DND-41 (cell line): ENCODE results near the gene RAF1.

Experiments
- ATAC-seq: fragments of 200-7000 bp; cut with Tn5 transposase; 3 replicates; pipeline ENCODE4 v1.9.1; 2021; ENCODE audit warnings: low read depth; ENCODE audit not compliant: insufficient read depth
- DNase-seq: peaks from one replicate; pipeline ENCODE4 v3.0.0-alpha.2; 2020
- H2AFZ ChIP-seq: 2 replicates; pipeline ENCODE4 v1.6.0; 2012; ENCODE audit warnings: low read depth, low read length
- H3K27ac ChIP-seq: 2 replicates; pipeline ENCODE4 v1.5.1; 2012; ENCODE audit warnings: low read length, inconsistent platforms
- H3K27me3 ChIP-seq: fragments of 200-600 bp; sonication (generic); 2 replicates; pipeline ENCODE4 v1.6.0; 2012; ENCODE audit warnings: low read length, mild to moderate bottlenecking, inconsistent platforms; ENCODE audit not compliant: insufficient read depth, poor library complexity
- H3K36me3 ChIP-seq: 2 replicates; pipeline ENCODE4 v1.5.1; 2012; ENCODE audit warnings: low read length, inconsistent platforms; ENCODE audit not compliant: insufficient read depth
- H3K4me1 ChIP-seq: 2 replicates; pipeline ENCODE4 v1.5.1; 2012; ENCODE audit warnings: mild to moderate bottlenecking, low read length; ENCODE audit not compliant: insufficient read depth
- H3K4me2 ChIP-seq: 2 replicates; pipeline ENCODE4 v1.6.0; 2012; ENCODE audit warnings: mild to moderate bottlenecking, moderate library complexity, low read length, inconsistent platforms; ENCODE audit not compliant: insufficient read depth
- H3K4me3 ChIP-seq, 2 experiments: fragments of 200-600 bp in 1 of 2; shearing (Covaris generic) in 1 of 2; 2 replicates each; pipeline ENCODE4 v1.5.1; 2012 to 2016; ENCODE audit warnings: inconsistent platforms in 2 of 2, low read length in 2 of 2, mild to moderate bottlenecking in 2 of 2, low read depth in 1 of 2, moderate library complexity in 1 of 2
- H3K79me2 ChIP-seq: 2 replicates; pipeline ENCODE4 v1.6.0; 2012; ENCODE audit warnings: low read length, inconsistent platforms; ENCODE audit not compliant: insufficient read depth
- H3K9ac ChIP-seq: 2 replicates; pipeline ENCODE4 v1.6.0; 2012; ENCODE audit warnings: low read depth, mild to moderate bottlenecking, inconsistent platforms, low read length, moderate library complexity
- H3K9me3 ChIP-seq: 2 replicates; pipeline ENCODE4 v1.5.1; 2012; ENCODE audit warnings: low read length, moderate library complexity, mild to moderate bottlenecking, inconsistent platforms; ENCODE audit not compliant: insufficient read depth, severe bottlenecking
- H4K20me1 ChIP-seq: 2 replicates; pipeline ENCODE4 v1.6.0; 2012; ENCODE audit warnings: low read length; ENCODE audit not compliant: insufficient read depth
- CTCF ChIP-seq: IDR thresholded peaks from 2 replicates; pipeline ENCODE4 v1.5.1; 2012; ENCODE audit warnings: borderline replicate concordance, low read length, moderate library complexity, mild to moderate bottlenecking; ENCODE audit not compliant: poor library complexity, severe bottlenecking; ENCODE audit errors: extremely low read depth
- EZH2 ChIP-seq: IDR thresholded peaks from 3 replicates; pipeline ENCODE4 v1.6.1; 2012; ENCODE audit warnings: borderline replicate concordance, low read depth, mild to moderate bottlenecking, moderate library complexity, low read length, inconsistent platforms; ENCODE audit not compliant: severe bottlenecking

RAF1 gene

GRCh38 chr3:12612514-12613226, 51.2 kb downstream of the RAF1 start:
- H3K4me2 ChIP-seq: no peak overlapping the region
- ATAC-seq (no peak), DNase-seq (no peak)
- no peaks in the 10 kb centered on the region for H3K9me3 ChIP-seq
- no peak overlapping the region for H2AFZ ChIP-seq
- peaks cover 86% of the 10 kb centered on the region for H3K36me3 ChIP-seq
- H3K79me2 ChIP-seq: peaks cover 61% of the 10 kb centered on the region
- H3K9ac ChIP-seq: no peak overlapping the region
- no peaks in the 10 kb centered on the region for H3K27me3 ChIP-seq
- no peak for TF ChIP-seq CTCF
- TF ChIP-seq EZH2: no peak
- H3K4me3 ChIP-seq: no peak overlapping the region
- peaks cover 26% of the 10 kb centered on the region for H4K20me1 ChIP-seq
- no peaks in the 10 kb centered on the region for H3K4me1 ChIP-seq
- H3K27ac ChIP-seq: no peak overlapping the region

GRCh38 chr3:12611117-12611516, 52.8 kb downstream of the RAF1 start:
- no peak overlapping the region for H3K9ac ChIP-seq
- no peaks in the 10 kb centered on the region for H3K4me1 ChIP-seq
- ATAC-seq (no peak), DNase-seq (no peak)
- H4K20me1 ChIP-seq: peaks cover 26% of the 10 kb centered on the region
- no peak overlapping the region for H3K4me3 ChIP-seq
- H3K4me2 ChIP-seq: no peak overlapping the region
- H3K9me3 ChIP-seq: no peaks in the 10 kb centered on the region
- no peaks in the 10 kb centered on the region for H3K27me3 ChIP-seq
- TF ChIP-seq CTCF: no peak
- no peak for TF ChIP-seq EZH2
- peaks cover 56% of the 10 kb centered on the region for H3K79me2 ChIP-seq
- H3K27ac ChIP-seq: no peak overlapping the region
- H3K36me3 ChIP-seq: peaks cover 88% of the 10 kb centered on the region
- H2AFZ ChIP-seq: no peak overlapping the region

DNA sequence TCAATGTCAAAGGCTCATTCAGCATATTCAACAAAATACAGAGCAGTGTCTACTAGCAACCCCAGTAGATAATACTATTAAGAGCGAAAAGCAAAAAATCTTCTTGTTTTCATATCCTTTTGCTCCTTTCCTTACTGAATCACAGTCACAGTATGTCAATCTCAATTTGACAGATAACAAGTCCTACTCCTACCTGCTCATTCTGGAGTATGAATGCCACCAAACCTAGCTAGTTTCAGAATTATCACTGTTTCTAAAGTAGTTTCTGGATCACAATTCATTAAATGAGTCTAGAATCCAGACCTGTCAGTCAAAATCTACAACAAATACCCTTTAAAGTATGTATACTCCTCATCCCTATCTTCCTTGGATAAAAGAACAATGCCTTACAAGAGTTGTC, 55.5 kb downstream of the RAF1 start:
- ATAC-seq: no peak
- Histone ChIP-seq H3K79me2 (peaks cover 31% of the 10 kb centered on the region), H3K9ac (no peak overlapping the region), H3K4me1 (no peaks in the 10 kb centered on the region), H3K27me3 (no peaks in the 10 kb centered on the region), H3K4me3 (no peak overlapping the region), H2AFZ (no peak overlapping the region), H3K4me2 (no peak overlapping the region), H3K36me3 (peaks cover 88% of the 10 kb centered on the region), H4K20me1 (peaks cover 17% of the 10 kb centered on the region), H3K27ac (no peak overlapping the region), H3K9me3 (no peaks in the 10 kb centered on the region)
- no peak for TF ChIP-seq CTCF
- TF ChIP-seq EZH2: no peak
- no peak for DNase-seq

- Histone ChIP-seq H3K4me3 (no peak overlapping the region), H2AFZ (no peak overlapping the region), H3K9me3 (no peaks in the 10 kb centered on the region), H3K9ac (no peak overlapping the region), H4K20me1 (0 out of 2 replicates have a peak, but pooled peaks cover 2% of the 10 kb centered on the region), H3K36me3 (peaks cover 97% of the 10 kb centered on the region), H3K27ac (no peak overlapping the region), H3K79me2 (peaks cover 4% of the 10 kb centered on the region), H3K27me3 (no peaks in the 10 kb centered on the region), H3K4me2 (no peak overlapping the region), H3K4me1 (no peaks in the 10 kb centered on the region)
- DNase-seq: no peak
- no peak for ATAC-seq
- no peak for TF ChIP-seq EZH2
- no peak for TF ChIP-seq CTCF
These were observed 59.9 kb downstream of the RAF1 start for GRCh38 chr3:12603969-12604368.
